GM12878 (cell line): ENCODE data around the gene SLC45A3. TPM values are rescaled to one million over a fixed set of nuclear protein-coding genes. Genes with fewer than 3 reads are reported as not detected.

Experiments
- ATAC-seq: fragments of 200-7000 bp; cut with Tn5 transposase; 3 replicates; pipeline ENCODE4 v1.9.1; 2020; ENCODE audit warnings: mild to moderate bottlenecking, moderate library complexity
- BruUV-seq: library from RNA; stranded (reverse); fragments of 400-500 nt; replicated peaks from 2 replicates; lab custom pipeline; 2021; lab: Mats Ljungman, UMichigan
- CTCF ChIA-PET: fragments of 300-600 bp; sonication (Branson Sonifier 250); formaldehyde crosslinking; extraction: SDS; loops from one replicate; lab custom pipeline; 2021; ENCODE audit warnings: inconsistent platforms; lab: Yijun Ruan, JAX
- POLR2A ChIA-PET: fragments of 350-600 bp; formaldehyde crosslinking; extraction: SDS; loops from one replicate; lab custom pipeline; 2021; ENCODE audit warnings: inconsistent platforms; lab: Charles Lee
- RAD21 ChIA-PET: fragments of 300-600 bp; sonication (Branson Sonifier 250); formaldehyde crosslinking; loops from one replicate; lab custom pipeline; 2023; ENCODE audit warnings: antibody characterized with exemption; ENCODE audit not compliant: unreplicated experiment; lab: Charles Lee
- SMC1A ChIA-PET: fragments of 300-600 bp; sonication (Branson Sonifier 250); formaldehyde crosslinking; loops from one replicate; lab custom pipeline; 2023; ENCODE audit not compliant: unreplicated experiment, uncharacterized antibody; lab: Charles Lee
- DNase-seq: peaks from one replicate; pipeline ENCODE4 v3.0.0-alpha.2; 2011; ENCODE audit warnings: low read depth, low spot score
- FAIRE-seq: peaks from 3 replicates; lab custom pipeline; 2011; peaks lifted over from hg19 to GRCh38; lab: Jason Lieb, UNC
- H2AFZ ChIP-seq: 2 replicates; pipeline ENCODE4 v1.6.0; 2011; ENCODE audit warnings: low read depth, low read length, control low read depth; ENCODE audit not compliant: control insufficient read depth
- H3K27ac ChIP-seq: 2 replicates; pipeline ENCODE4 v1.5.1; 2011; ENCODE audit warnings: control low read depth; ENCODE audit not compliant: control insufficient read depth, insufficient read depth
- H3K27me3 ChIP-seq, 2 experiments: replicated peaks in 1 of 2; 2 replicates each; pipeline versions ENCODE4 v1.6.0 to v1.6.1; 2011; ENCODE audit warnings: low read length in 1 of 2; ENCODE audit not compliant: control insufficient read depth in 2 of 2, insufficient read depth in 2 of 2
- H3K36me3 ChIP-seq, 2 experiments: 2 replicates each; pipeline ENCODE4 v1.5.1; 2011; ENCODE audit warnings: low read length in 1 of 2; ENCODE audit not compliant: control insufficient read depth in 2 of 2, insufficient read depth in 2 of 2
- H3K4me1 ChIP-seq: 2 replicates; pipeline ENCODE4 v1.6.1; 2011; ENCODE audit warnings: mild to moderate bottlenecking, low read length, moderate library complexity, mixed read lengths; ENCODE audit not compliant: control insufficient read depth, insufficient read depth
- H3K4me2 ChIP-seq: 2 replicates; pipeline ENCODE4 v1.6.0; 2011; ENCODE audit warnings: control low read depth; ENCODE audit not compliant: control insufficient read depth, insufficient read depth
- H3K4me3 ChIP-seq: fragments of 200-600 bp; sonication (generic); 2 replicates; pipeline ENCODE4 v1.5.1; 2016
- H3K79me2 ChIP-seq: 2 replicates; pipeline ENCODE4 v1.6.0; 2011; ENCODE audit warnings: low read length; ENCODE audit not compliant: control insufficient read depth, insufficient read depth
- H3K9ac ChIP-seq: 2 replicates; pipeline ENCODE4 v1.8.0; 2011; ENCODE audit warnings: low read length, control low read depth, mixed read lengths; ENCODE audit not compliant: control insufficient read depth, insufficient read depth
- H3K9me3 ChIP-seq: replicated peaks from 3 replicates; pipeline ENCODE4 v1.5.1; 2011; ENCODE audit warnings: mild to moderate bottlenecking, low read length; ENCODE audit not compliant: control insufficient read depth, insufficient read depth
- H4K20me1 ChIP-seq: 2 replicates; pipeline ENCODE4 v1.6.0; 2011; ENCODE audit not compliant: control insufficient read depth, insufficient read depth
- BCL11A ChIP-seq: IDR thresholded peaks from 2 replicates; pipeline ENCODE4 v1.6.1; 2011; ENCODE audit warnings: low read depth, low read length
- EED ChIP-seq: sonication (generic); IDR thresholded peaks from 2 replicates; pipeline ENCODE4 v1.6.1; 2016; ENCODE audit warnings: antibody characterized with exemption, low read depth
- FOS ChIP-seq: IDR thresholded peaks from 3 replicates; pipeline ENCODE4 v1.6.1; 2011; ENCODE audit warnings: borderline replicate concordance; ENCODE audit not compliant: insufficient read length; ENCODE audit errors: extremely low read depth
- FOXK2 ChIP-seq: fragments of 450-650 bp; IDR thresholded peaks from 2 replicates; pipeline ENCODE4 v1.6.1; 2017; ENCODE audit warnings: mild to moderate bottlenecking, moderate library complexity
- HDAC6 ChIP-seq: fragments of 200-600 bp; sonication (generic); IDR thresholded peaks from one replicate; pipeline ENCODE4 v1.8.0; 2017; ENCODE audit warnings: antibody characterized with exemption; ENCODE audit not compliant: unreplicated experiment
- IKZF1 ChIP-seq: fragments of 450-650 bp; conservative IDR thresholded peaks from 2 replicates; pipeline ENCODE4 v1.6.1; 2017; ENCODE audit warnings: antibody characterized with exemption, mild to moderate bottlenecking
- IRF3 ChIP-seq: fragments of 450-650 bp; IDR thresholded peaks from 2 replicates; pipeline ENCODE4 v1.6.1; 2014; ENCODE audit warnings: mild to moderate bottlenecking
- MEF2A ChIP-seq: IDR thresholded peaks from 2 replicates; pipeline ENCODE4 v1.6.1; 2011; ENCODE audit warnings: low read depth, mild to moderate bottlenecking, low read length, moderate library complexity; ENCODE audit not compliant: insufficient read depth
- NRF1 ChIP-seq: conservative IDR thresholded peaks from 2 replicates; pipeline ENCODE4 v1.6.1; 2011; ENCODE audit warnings: mild to moderate bottlenecking, low read depth, low read length, improper control_type of control experiment
- PAX5 ChIP-seq: IDR thresholded peaks from 2 replicates; pipeline ENCODE4 v1.6.1; 2011; ENCODE audit warnings: low read depth, low read length, borderline replicate concordance
- RELB ChIP-seq: fragments of 450-650 bp; IDR thresholded peaks from 2 replicates; pipeline ENCODE4 v1.6.1; 2017; ENCODE audit warnings: low read depth, mild to moderate bottlenecking, moderate library complexity
- SRF ChIP-seq, 2 experiments: IDR thresholded peaks; 2 replicates each; pipeline ENCODE4 v1.6.1; 2011; ENCODE audit warnings: low read depth in 2 of 2, low read length in 2 of 2, mild to moderate bottlenecking in 1 of 2, moderate library complexity in 1 of 2
- STAT3 ChIP-seq: IDR thresholded peaks from 2 replicates; pipeline ENCODE4 v1.6.1; 2011; ENCODE audit warnings: low read depth, low read length, improper control_type of control experiment
- SUZ12 ChIP-seq: fragments of 200-600 bp; sonication (generic); IDR thresholded peaks from one replicate; pipeline ENCODE4 v1.6.1; 2018; ENCODE audit warnings: antibody characterized with exemption, mild to moderate bottlenecking; ENCODE audit not compliant: unreplicated experiment
- ZBTB4 ChIP-seq: fragments of 450-650 bp; formaldehyde crosslinking; IDR thresholded peaks from 2 replicates; pipeline ENCODE4 v1.4.0; 2022; ENCODE audit warnings: mild to moderate bottlenecking, moderate library complexity
- ZNF384 ChIP-seq: IDR thresholded peaks from 2 replicates; pipeline ENCODE4 v1.6.1; 2012; ENCODE audit warnings: low read depth, mild to moderate bottlenecking, low read length, improper control_type of control experiment, borderline replicate concordance
- WGBS: methylation state at CpG from one replicate; pipeline ENCODE4 v1.1.6; 2016; ENCODE audit warnings: low lambda C conversion rate; ENCODE audit not compliant: insufficient replicate concordance, insufficient coverage; ENCODE audit errors: missing lambda C conversion rate; 5-methylcytosine and 5-hydroxymethylcytosine counted together
- in situ Hi-C: fragments of 300-500 bp; cut with MboI; formaldehyde crosslinking; loops from 9 replicates; pipeline ENCODE4 v1.14.3; 2018; ENCODE audit warnings: mixed read lengths
- intact Hi-C: fragments of 100-400 bp; cut with micrococcal nuclease; formaldehyde crosslinking; loops from one replicate; pipeline ENCODE4 v1.14.2; 2022; ENCODE audit not compliant: unreplicated experiment
- polyA plus RNA-seq, 11 experiments: library from polyadenylated mRNA; depleted of rRNA in 4 of 11; unstranded in 6 of 11; stranded (reverse) in 5 of 11; fragments of >200 nt; fragmentation: Nextera tagmentation in 4 of 11; fragmentation: Illumina TruSeq in 1 of 11; extraction: Ambion mirVana in 4 of 11; extraction: Trizol in 1 of 11; gene quantifications; 1 replicate in 1 of 11; 2 replicates in 10 of 11; pipeline versions ENCODE4 v1.2.1 to v1.2.3, GENCODE V29; 2011 to 2016; ENCODE audit warnings: inconsistent platforms in 2 of 11, missing spikeins in 2 of 11, low read depth in 1 of 11
- total RNA-seq, 4 experiments: library from RNA; depleted of rRNA in 3 of 4; stranded (reverse); fragments of >200 nt in 3 of 4; fragmentation: Illumina TruSeq in 1 of 4; extraction: Trizol in 1 of 4; gene quantifications; 2 replicates each; pipeline versions ENCODE4 v1.2.1 to v1.2.3, GENCODE V29; 2013 to 2021

The SLC45A3 gene
- total and polyA plus RNA-seq, 10 of the 15 experiments (the other 5 are each of a cell fraction or from before 2014, with no cell fraction given) = 0.26 to 10.3 (median 4.1) TPM

GRCh38 chr1:205662135-205662738 lies 18.1 kb downstream of the SLC45A3 start:
- ChIA-PET SMC1A (interaction anchor here (1.0 to 26.7 kb wide), 5 partner anchors 9 to 316 kb away, joined by 3 to 1008 read pairs (median 105); partner anchors contain the start of gene SLC45A3), CTCF (interaction anchor here (0.6 to 31.9 kb wide), 5 partner anchors 15 to 337 kb away, joined by 3 to 1339 read pairs (median 65); no protein-coding TSS in a partner anchor), POLR2A (interaction anchor here (0.5 to 1.9 kb wide), 4 partner anchors 25 to 53 kb away, joined by 3 to 6 read pairs (median 4); no protein-coding TSS in a partner anchor)
- in situ Hi-C loops = loop anchor here (5.0 kb wide), 1 partner anchor 45 kb away; no protein-coding TSS in a partner anchor
- H3K27me3 ChIP-seq = no peaks in the 10 kb centered on the region
- H3K4me3 ChIP-seq = no peak overlapping the region
- H3K9ac ChIP-seq = no peak overlapping the region
- 72% methylated on average over 15 of the region's 15 CpGs for WGBS
- no peak overlapping the region for H2AFZ ChIP-seq
- 0 out of 4 replicates have a peak, but pooled peaks cover 0 to 2% of the 10 kb centered on the region in 2 experiments for H3K36me3 ChIP-seq
- peaks cover 26% of the 10 kb centered on the region for H3K4me1 ChIP-seq
- H3K9me3 ChIP-seq = no peaks in the 10 kb centered on the region
- no peak for FAIRE-seq
- BruUV-seq = no TSS peak
- intact Hi-C loops = no loop called here
- TF ChIP-seq HDAC6 = no peak
- TF ChIP-seq ZNF384 = no peak
- TF ChIP-seq ZBTB4 (CRISPR knock-in tag) = no peak
- TF ChIP-seq EED = no peak
- TF ChIP-seq STAT3 = no peak
- TF ChIP-seq SRF (IDR thresholded peaks at IDR 0.05; ENCODE audit: low read depth in 2 of 2, low read length in 2 of 2) = no peak
- no peak for TF ChIP-seq PAX5
- no peak for TF ChIP-seq RELB
- TF ChIP-seq MEF2A = no peak
- TF ChIP-seq FOS = no peak
- TF ChIP-seq SUZ12 = no peak
- TF ChIP-seq IRF3 = no peak
- TF ChIP-seq FOXK2 = no peak
- TF ChIP-seq BCL11A = no peak
- no peak for TF ChIP-seq NRF1
- TF ChIP-seq IKZF1 = no peak
- TF ChIP-seq, all 136 proteins: peak for 0
- ATAC-seq (no peak), DNase-seq (no peak)
- Histone ChIP-seq H3K79me2 (no peaks in the 10 kb centered on the region; the same call in none of the 2 replicates), H3K27ac (no peak overlapping the region), H3K4me2 (no peak overlapping the region), H4K20me1 (no peaks in the 10 kb centered on the region)
- RAD21 ChIA-PET = interaction anchor here (1.1 to 8.6 kb wide), 5 partner anchors 7 to 315 kb away, joined by 3 to 538 read pairs (median 7); no protein-coding TSS in a partner anchor
